NCI-H128 (cell line): ENCODE measurements around the gene TMSB4X.
"Not testable (repeated sequence)": the region's sequence is repeated elsewhere in the genome, so short reads cannot be mapped to it uniquely, and the experiment has no call there.

Source experiments
- DNase-seq: peaks from one replicate; lab custom pipeline; 2025; ENCODE audit not compliant: unreplicated experiment; lab: John Stamatoyannopoulos, UW

The TMSB4X gene

DNA sequence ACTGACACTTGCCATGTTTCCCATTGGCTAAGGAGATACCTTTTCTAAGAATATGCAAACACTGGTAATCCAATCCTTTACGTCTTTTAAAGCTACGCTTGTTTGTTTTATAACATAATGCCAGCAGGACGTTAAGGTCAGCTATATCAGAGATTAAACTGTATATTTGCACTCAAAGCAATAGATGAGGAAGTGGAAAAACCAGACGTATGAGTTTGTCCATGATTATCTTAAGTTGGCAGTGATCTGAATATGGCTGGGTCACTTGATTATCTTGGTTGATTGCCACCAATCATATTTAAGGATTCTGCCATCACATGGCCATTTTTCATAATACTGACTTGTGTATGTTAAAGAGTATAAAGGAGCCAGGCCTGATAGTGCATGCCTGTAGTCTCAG lies 19.4 kb downstream of the TMSB4X start:
- no peak for DNase-seq

DNA sequence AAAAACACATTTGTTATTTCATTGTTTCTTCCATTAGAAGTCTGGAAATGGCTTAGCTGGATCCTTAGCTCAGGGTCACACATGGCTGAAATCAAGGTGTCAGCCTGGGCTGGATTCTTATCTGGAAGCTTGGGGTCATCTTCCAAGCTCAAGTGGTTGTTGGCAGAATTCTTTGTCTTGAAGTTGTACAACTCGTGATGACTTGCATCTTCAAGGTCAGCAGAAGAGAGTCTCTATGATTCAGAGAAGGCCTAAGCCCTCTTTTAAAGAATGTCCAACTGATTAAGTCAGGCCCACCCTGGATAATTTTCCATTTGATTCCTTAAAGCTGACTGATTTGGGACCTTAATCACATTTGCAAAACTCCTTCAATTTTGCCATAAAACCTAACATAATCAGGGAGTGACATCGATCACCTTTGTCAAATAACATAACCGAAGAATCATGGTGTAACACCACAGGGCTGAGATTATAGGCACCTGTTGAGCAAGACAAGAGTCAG lies 22.1 kb downstream of the TMSB4X start:
- no peak for DNase-seq

DNA sequence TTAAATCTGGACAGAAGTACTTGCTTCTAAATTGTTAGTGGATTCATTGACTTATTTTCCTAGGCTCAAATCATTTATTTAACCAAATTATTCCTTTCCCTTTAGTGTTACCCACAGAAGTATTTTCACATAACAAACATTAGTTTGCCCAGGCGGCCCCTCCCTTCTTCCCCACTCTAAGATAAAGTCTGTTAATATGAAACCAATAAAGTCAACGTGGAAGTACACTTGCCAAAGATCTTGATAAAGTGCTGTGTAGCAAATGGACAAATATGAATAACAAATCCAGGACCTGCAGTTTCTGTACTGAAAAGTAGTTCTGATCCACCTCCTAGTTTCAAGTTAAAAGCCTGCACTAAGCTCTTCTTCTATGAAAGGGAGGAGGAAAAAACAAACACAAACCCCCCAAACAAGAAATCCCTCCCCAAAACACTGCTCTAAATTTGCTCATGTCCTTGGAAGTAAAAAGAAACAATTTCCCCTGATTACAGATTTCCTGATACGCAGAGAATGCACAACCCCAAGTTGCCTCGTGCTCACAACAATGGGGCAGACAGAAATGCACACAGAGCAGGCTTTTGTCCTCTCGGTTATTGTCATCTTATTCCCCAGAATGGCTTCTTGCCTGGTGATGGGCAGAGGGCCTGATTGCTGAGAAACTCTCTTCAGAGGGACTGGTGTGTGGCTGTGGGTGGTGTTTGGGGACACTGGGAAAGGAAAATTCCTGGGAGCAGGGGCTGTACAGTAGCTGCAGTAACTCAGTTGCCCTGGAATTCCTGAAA lies 23.2 kb downstream of the TMSB4X start:
- DNase-seq: no peak

DNA sequence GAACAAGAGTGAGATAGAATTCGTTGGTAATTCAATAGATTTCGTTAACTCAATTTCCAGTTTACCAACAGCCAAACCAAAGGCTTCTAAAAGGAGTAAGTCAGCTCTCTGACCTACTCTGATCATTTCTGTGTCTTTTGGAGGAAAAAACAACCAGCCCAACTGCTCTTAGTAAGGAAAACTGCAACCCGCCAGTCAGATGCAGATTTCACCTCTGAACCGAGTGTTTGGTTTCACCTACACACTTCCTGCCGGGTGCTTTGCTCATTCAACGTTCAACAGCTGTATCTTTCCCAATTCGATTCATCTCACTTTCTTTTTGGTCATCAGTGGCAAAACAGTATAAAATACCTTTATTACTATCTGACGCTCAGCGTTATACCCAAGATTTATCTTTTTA lies 24.5 kb downstream of the TMSB4X start:
- no peak for DNase-seq

DNA sequence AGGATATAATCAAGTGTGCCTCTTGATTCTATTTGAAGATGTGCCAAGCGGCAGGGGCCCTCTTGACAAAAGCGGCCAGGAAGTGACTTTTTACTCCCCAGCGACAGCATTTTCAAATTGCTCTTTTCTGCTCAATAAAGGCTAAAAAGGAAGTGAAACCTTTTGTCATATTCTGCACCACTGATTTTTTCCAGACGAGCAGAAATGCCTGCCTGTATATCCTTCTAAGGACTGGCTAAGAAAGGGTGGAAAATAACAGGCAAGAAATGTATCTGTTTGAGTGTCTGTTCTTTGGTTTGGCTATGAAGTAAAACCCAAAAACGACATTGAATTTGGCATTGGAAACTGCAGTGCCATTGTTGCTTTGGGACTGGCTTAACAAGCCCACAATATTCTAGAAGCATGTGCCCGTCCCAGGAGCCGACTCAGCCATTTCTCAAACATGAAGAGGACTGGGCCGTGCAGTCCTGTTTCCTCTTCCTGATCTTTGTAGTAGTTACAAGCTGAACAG lies 25.4 kb downstream of the TMSB4X start:
- no peak for DNase-seq

DNA sequence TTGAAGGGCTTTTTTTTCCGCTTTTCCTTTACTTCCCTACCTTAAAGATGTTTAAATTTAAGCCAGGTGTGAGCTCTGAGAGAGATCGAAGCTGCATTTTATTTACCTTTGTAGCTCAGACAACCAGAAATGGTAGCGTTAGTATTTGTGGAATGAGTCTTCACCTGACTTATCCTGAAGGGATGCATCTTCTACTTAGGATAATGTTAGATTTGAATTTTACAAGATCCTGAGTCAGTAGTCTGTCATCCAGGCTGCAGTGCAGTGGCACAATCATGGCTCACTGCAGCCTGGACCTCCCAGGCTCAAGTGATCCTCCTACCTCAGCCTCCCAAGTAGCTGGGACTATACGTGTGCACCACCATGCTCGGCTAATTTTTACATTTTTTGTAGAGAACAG lies 26.2 kb downstream of the TMSB4X start:
- DNase-seq: no peak

DNA sequence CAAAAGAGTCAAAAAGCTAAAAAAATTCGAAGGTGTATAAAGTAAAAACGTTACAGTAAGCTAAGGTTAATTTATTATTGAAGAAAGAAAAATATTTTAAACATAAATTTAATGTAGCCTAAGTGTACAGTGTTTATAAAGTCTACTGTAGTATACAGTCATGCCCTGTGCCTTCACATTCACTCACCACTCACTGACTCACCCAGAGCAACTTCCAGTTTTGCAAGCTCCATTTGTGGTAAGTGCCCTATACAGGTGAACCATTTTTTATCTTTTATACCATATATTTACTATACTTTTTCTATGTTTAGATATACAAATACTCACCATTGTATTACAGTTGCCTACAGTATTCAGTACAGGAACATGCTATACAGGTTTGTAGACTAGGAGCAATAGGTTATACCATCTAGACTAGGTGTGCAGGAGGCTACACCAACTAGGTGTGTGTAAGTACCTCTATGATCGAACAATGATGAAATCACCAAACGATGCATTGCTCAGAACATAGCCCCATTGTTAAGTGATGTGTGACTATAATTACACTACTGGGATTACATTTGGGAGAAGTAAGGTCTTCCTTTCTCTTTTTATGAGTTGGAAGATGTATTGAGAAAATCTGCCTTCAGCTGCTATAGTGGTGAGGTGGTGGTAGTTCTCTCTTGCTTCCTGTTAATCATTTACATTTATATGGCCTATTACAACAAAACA lies 27.2 kb downstream of the TMSB4X start:
- no peak for DNase-seq

DNA sequence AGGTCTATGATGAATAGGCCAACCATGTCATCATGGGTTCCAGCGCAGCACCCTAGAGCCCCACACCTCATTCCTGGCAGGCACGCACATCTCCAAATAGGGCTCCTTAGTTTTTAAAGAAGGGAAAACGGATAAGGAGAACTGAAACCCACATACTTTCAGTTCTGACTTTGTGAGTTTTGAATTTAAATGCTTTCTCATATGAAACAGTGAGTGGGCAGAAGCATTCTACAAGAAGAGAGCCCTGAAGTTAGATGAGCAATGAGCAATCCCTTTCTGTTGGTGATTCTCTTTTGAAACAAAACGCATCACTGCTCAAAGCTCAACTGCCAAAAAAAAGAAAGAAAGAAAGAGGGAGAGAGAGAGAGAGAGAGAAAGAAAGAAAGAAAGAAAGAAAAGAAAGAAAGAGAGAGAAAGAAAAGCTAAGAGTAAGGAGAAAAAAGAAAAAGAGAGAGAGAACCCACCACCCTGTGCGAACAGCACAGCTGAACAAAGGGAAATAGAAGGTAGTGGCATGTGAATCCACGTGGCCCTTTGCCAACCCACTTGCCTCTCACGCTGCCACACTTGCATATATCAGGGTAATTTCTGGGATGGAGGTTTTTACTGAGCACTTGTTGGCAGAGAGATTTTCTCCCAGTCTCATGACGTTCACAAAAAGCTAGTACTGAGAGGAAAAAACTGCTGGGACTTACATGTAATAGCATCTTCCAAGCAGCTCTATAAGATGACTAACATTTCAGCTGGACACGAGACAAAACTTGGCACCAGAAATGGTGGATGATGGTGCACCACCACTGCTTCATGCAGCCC lies 31.0 kb downstream of the TMSB4X start:
- DNase-seq: no peak

DNA sequence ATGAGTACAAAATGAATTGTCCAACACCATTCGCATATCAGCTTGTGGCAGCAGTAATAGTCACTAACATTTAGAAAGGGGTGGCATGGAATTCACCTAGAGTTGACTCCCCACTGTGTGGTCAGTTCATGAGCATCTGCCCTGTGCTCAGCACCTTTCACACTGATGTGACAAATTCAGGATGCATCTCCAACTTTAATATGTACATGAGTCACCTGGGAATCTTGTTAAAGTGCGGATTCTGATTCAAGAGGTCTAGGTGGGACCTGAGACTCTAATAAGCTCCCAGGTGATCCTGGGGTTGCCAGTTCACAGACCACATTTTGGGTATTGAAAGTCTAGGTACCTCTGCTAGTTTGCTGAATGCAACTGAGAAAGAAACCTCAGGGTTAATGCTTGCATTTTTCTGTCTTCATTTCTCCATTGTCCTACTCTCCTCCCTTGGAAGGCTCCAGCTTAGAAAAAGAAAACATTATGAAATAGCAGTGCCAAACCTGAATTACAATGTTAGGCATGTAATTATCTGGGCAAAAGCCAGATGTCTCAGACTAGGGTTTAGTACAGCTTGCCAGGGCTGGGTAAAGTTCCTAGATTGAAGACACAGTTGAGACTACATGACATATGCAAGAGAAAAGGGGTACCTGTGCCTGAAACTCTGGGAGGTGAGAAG lies 32.7 kb downstream of the TMSB4X start:
- no peak for DNase-seq

DNA sequence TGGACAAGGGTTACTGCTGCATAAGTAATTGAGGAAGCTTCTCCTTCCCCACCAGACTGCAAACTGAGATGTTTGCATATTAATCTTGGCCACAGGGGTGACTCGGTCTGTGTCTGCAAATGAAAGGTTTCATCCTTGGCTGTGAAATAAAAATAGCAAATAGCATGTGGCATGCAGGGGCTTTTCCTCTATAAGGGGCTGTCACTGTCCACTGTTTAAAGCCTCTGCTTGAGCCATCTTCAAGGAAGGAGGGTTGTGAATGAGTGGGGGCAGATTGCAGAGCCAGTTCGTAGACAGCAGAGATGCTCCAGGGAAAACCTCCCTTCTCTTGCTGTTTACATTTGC lies 33.3 kb downstream of the TMSB4X start:
- no peak for DNase-seq

DNA sequence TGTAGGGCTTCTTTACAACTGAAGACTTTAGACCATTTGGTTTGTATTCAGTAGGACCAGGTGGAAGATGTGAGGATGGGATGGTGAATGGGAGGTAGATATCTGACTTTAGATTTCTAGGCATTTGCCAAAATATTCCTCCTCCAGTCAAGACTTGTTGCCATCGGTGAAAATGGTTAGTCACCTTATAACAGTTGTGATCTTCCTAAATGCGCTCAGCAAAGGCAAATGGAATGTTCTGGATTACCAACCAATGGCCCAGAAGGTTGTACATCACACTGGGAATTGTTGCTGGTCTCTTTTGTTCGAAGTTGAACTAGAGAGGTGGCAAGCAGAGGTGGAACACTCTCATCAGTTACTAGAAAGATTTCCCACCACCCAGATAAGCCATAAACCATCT lies 33.9 kb downstream of the TMSB4X start:
- DNase-seq: no peak

DNA sequence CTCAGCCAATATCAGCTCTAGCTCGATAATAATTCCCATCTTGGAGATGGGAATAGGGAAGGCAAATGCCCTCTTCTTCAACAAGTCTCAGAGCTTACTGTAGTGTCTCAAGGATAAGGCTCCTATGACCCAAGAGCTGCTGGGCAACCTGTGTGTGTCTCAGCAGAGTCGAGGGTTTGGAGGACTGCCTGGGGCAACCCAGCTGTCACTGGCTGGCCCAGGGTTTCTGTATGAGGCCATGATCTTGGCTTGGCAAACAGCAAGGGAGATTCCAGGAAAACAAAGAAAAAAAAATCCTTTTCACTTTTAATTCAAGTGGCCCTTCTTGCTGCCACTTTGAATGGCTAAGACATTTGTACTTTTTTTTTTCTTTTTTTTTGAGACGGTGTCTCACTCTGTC lies 34.4 kb downstream of the TMSB4X start:
- no peak for DNase-seq

DNA sequence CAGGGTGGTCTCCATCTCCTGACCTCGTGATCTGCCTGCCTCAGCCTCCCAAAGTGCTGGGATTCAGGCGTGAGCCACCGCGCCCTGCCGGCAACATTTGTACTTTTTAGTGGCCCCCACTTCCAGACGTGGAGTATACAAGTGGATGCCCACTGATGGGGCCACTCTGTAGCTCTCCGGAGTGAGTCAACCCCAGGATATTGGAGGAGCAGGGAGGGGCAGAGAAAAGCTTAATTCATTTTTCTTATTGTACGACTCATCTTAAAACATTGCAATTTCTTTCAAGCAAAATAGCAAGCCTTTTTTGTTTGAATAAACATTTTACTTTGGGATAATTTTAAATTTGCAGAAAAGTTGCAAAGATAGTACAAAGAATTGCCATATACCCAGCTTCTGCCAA lies 34.9 kb downstream of the TMSB4X start:
- no peak for DNase-seq

DNA sequence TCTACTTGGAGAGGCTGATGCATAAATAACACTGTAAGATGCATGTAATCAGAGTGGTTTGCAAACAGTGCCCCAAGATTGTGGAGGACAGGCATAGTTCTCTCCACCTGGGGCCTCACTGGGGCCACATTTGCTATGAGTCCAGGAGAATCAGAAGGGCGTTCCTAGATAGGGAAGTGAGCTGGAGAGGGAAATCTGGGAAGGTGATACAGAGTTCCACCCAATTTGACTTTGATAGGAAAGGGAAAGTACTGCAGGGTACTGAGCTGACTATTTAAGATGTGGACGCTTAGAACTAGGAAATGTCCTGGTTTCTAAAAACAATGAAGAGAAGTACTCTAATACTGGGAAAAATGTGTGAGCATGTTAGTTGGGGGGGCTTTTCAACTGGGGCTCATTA lies 35.6 kb downstream of the TMSB4X start:
- DNase-seq: no peak

DNA sequence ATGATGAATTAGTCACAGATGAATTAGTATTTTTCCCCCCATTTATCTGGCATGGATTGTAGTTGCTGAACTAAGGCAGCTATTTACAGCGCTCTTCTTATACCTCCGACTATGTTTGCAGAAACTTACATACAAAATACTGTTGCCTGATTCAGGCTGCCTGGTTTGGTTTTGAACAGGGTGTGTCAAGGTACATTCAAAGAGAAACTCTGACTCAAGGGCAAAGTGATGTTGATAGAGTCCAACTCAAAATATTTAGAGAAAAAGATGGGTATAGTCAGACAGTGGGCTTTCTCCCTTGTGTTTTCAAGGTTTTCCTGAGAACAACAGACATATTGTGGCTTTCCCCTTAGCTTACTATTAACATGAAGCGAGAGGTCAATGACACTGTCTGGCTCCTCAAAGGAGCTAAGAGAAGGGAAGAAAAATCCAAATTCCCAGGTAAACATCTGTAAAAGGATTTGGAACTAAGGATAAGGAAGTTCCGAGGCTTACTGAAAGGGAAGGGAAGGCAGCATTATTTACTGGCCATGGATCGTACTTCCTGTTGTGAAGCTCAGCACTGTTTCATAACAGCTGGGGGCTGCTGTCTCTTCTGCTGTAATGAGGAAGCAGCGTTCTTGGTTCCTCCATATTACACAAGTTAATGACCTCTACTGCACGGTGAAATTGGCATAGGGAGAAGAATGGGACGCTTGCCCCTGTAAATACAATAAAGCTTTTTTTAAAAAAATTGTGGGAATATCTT lies 38.6 kb downstream of the TMSB4X start:
- DNase-seq: no peak

DNA sequence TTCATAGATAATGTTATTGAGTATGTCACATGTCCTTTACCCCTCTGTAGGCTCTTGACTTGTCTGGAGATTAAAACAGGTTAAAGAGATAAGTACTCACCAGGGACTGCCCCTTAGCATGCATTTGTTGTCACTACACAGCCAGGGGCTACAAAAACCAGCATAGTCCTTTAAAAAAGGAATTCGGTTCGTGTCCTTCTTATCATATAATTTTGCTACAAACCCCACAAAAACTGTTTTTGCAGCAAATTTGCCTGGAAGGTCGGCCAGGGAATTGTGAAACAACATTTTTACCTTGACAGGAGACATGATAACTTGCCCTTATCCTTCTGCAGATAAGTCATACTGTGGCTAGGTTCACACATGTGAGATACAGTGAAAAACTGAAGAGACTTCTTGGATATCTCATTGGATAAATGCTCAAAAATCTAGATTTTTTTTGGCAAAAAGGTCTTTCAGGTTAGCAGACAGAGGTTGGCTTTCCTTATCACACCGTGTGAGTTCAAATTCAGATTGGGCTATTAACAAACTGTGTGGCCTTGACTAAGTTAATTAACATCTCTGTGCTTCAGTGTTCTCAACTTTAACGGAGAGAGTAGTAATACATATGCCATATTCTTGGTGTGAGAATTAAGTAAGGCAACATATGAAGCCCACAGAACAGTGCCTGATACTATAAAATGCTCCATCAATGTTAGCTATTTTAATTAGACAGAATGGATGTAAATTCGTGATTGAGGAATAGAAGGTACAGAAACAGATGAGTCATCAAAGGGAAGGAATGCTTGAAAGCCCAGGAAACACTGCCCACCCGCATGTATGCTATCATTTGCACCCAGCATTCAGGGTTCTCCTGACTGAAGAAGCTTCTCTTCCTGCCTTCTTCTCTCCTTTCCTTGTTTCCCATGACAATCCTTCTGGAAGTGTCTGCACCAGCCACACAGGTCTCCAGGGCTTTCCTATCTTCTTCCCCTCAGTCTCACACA lies 39.5 kb downstream of the TMSB4X start:
- no peak for DNase-seq

DNA sequence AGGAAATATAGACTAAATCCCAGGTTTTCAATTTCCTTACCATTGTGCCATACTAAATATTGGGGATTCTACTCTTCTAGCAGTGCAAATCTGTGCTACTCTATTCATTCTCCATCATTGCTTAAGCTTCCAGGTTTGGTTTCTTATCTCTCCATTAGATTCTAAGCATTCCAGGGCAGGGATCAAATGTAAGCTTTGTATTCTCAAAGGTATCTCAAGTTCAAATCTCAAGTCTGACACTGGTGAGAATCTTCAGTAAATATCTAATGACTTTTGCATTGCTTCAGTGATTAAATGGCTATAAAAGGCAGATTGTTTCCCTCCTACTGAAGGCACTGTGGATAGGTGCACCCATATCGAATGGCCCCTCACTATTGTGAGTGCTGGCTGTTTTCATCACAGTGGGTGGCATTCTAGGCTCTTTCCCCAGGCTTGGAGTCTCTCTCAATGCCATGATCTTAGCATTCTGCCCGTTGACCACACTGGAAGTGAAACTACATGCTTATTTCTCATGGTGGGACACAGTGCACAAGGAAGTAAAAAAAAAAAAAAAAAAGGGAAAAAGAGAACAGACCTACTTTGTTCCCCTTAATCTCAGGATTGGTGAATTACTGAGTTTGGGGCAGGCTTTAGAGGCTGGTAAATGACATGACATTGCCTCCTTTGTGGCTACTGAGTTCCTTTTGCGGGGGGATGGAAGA lies 40.8 kb downstream of the TMSB4X start:
- DNase-seq: no peak

DNA sequence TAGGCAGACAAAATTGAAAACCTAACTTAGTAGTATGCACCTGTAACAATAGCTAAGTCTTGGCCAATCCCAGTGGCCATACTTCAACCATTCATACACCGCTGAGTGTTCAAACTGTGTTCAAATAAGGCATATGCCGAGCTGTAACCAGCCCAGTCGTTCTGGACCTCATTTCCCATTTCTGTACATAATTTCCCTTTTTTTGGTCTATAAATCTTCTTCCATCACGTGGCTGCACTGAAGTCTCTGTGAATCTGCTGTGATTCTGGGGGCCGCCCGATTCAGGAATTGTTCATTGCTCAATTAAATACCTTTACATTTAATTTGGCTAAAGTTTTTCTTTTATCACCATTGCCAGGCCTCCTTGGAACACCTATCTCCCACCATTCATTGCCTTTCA lies 41.8 kb downstream of the TMSB4X start:
- not testable (repeated sequence) for DNase-seq

DNA sequence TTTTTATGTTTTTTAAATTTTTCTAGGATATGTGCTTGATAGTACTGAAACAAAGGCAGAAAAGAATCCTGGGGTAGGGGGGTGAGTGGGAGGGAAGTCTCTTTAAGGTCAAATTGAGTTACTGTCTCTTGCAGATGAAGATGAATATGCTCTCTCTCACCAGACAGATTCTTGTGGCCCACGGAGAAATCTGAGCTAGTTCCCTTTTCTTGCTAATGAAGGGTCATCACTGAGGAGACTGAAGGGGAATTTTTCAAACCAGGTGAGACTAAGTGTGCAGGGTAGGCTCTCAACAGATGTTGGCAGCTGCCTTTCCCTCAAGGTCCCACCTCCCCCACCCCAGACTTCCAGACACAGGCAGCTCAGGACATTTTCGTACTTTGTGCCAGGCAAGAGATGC lies 48.0 kb downstream of the TMSB4X start:
- no peak for DNase-seq
